H1 (cell line): ENCODE data around the gene YY1AP1. TPM values are rescaled to one million over a fixed set of nuclear protein-coding genes. Genes with fewer than 3 reads are reported as not detected.

Experiments
- CTCF ChIA-PET: fragments of 300-600 bp; sonication (Branson Sonifier 250); formaldehyde crosslinking; loops from one replicate; lab custom pipeline; 2021; ENCODE audit not compliant: partially characterized antibody; lab: Charles Lee
- POLR2A ChIA-PET: fragments of 300-600 bp; sonication (Branson Sonifier 250); formaldehyde crosslinking; loops from one replicate; lab custom pipeline; 2021; ENCODE audit warnings: inconsistent platforms; ENCODE audit not compliant: partially characterized antibody; lab: Charles Lee
- DNase-seq, 2 experiments: peaks; one replicate each; pipeline versions ENCODE4 v3.0.0 to v3.0.0-alpha.2; 2010 to 2022; ENCODE audit warnings: low spot score in 2 of 2, low read depth in 1 of 2, mixed read lengths in 1 of 2
- FAIRE-seq: peaks from 2 replicates; lab custom pipeline; 2011; peaks lifted over from hg19 to GRCh38; lab: Jason Lieb, UNC
- H2AFZ ChIP-seq: 2 replicates; pipeline ENCODE4 v1.8.1; 2012; ENCODE audit warnings: low read length, inconsistent platforms
- H2AK5ac ChIP-seq: 2 replicates; pipeline ENCODE4 v1.6.1; 2013; ENCODE audit warnings: low read depth, low read length
- H2BK120ac ChIP-seq: replicated peaks from 2 replicates; pipeline ENCODE3; 2013; ENCODE audit warnings: low read depth, low read length, inconsistent platforms
- H2BK12ac ChIP-seq: 2 replicates; pipeline ENCODE4 v1.6.1; 2013; ENCODE audit warnings: low read depth, low read length
- H2BK15ac ChIP-seq: 2 replicates; pipeline ENCODE4 v1.6.1; 2013; ENCODE audit warnings: low read length
- H2BK20ac ChIP-seq: 2 replicates; pipeline ENCODE4 v1.6.1; 2013; ENCODE audit warnings: low read length
- H2BK5ac ChIP-seq: 2 replicates; pipeline ENCODE4 v1.6.1; 2013; ENCODE audit warnings: low read depth, low read length
- H3K14ac ChIP-seq: 2 replicates; pipeline ENCODE4 v1.6.1; 2013; ENCODE audit warnings: inconsistent platforms; ENCODE audit not compliant: insufficient read length
- H3K18ac ChIP-seq: 2 replicates; pipeline ENCODE4 v1.6.1; 2013; ENCODE audit warnings: low read length; ENCODE audit errors: extremely low read depth
- H3K23ac ChIP-seq: 2 replicates; pipeline ENCODE4 v1.6.1; 2013; ENCODE audit warnings: inconsistent platforms; ENCODE audit not compliant: insufficient read length
- H3K23me2 ChIP-seq: 2 replicates; pipeline ENCODE4 v1.6.1; 2013; ENCODE audit warnings: low read depth, low read length
- H3K27ac ChIP-seq: 2 replicates; pipeline ENCODE4 v1.6.1; 2011; ENCODE audit warnings: low read depth, low read length, inconsistent platforms
- H3K27me3 ChIP-seq, 4 experiments: replicated peaks in 1 of 4; 1 replicate in 1 of 4; 2 replicates in 3 of 4; pipeline versions ENCODE4 v1.6.1 to v1.8.1; 2011 to 2013; ENCODE audit warnings: low read length in 3 of 4, mild to moderate bottlenecking in 3 of 4, inconsistent platforms in 2 of 4, mixed read lengths in 2 of 4, moderate library complexity in 1 of 4; ENCODE audit not compliant: control insufficient read depth in 3 of 4, insufficient read depth in 3 of 4; ENCODE audit errors: extremely low read depth in 1 of 4
- H3K36me3 ChIP-seq, 4 experiments: 2 replicates each; pipeline versions ENCODE4 v1.6.1 to v1.8.1; 2011 to 2013; ENCODE audit warnings: mild to moderate bottlenecking in 4 of 4, low read length in 3 of 4, moderate library complexity in 2 of 4, control low read depth in 1 of 4, inconsistent platforms in 1 of 4; ENCODE audit not compliant: insufficient read depth in 4 of 4, control insufficient read depth in 2 of 4
- H3K4ac ChIP-seq: replicated peaks from 2 replicates; pipeline ENCODE3; 2013; ENCODE audit warnings: low read length, low read depth, mixed read lengths, inconsistent platforms; ENCODE audit not compliant: insufficient read length
- H3K4me1 ChIP-seq, 4 experiments: replicated peaks in 1 of 4; 1 replicate in 1 of 4; 2 replicates in 3 of 4; pipeline versions ENCODE4 v1.6.1 to v1.8.1; 2011 to 2013; ENCODE audit warnings: low read length in 3 of 4, inconsistent platforms in 2 of 4, mixed read lengths in 1 of 4; ENCODE audit not compliant: insufficient read depth in 4 of 4, control insufficient read depth in 3 of 4
- H3K4me2 ChIP-seq, 2 experiments: 2 replicates each; pipeline versions ENCODE4 v1.6.1 to v1.8.1; 2011 to 2013; ENCODE audit warnings: low read depth in 2 of 2, low read length in 2 of 2, control low read depth in 1 of 2, inconsistent platforms in 1 of 2, mild to moderate bottlenecking in 1 of 2; ENCODE audit not compliant: insufficient read depth in 1 of 2
- H3K4me3 ChIP-seq, 4 experiments: fragments of 200-600, 300-600 bp in 1 of 4; sonication (generic), shearing (Covaris generic), sonication (Bioruptor Twin) in 1 of 4; 2 replicates each; pipeline versions ENCODE4 v1.5.1 to v1.8.1; 2011 to 2016; ENCODE audit warnings: low read length in 4 of 4, low read depth in 3 of 4, control low read depth in 2 of 4, inconsistent platforms in 2 of 4, mild to moderate bottlenecking in 2 of 4, mixed read lengths in 1 of 4, moderate library complexity in 1 of 4; ENCODE audit not compliant: insufficient read depth in 2 of 4; ENCODE audit errors: extremely low read depth in 1 of 4
- H3K56ac ChIP-seq: replicated peaks from 2 replicates; pipeline ENCODE3; 2013; ENCODE audit warnings: low read depth, mild to moderate bottlenecking, mixed read lengths, low read length, inconsistent platforms; ENCODE audit not compliant: insufficient read length
- H3K79me1 ChIP-seq: 2 replicates; pipeline ENCODE4 v1.6.1; 2013; ENCODE audit warnings: low read depth, low read length, control low read depth
- H3K79me2 ChIP-seq, 2 experiments: 2 replicates each; pipeline versions ENCODE4 v1.6.1 to v1.8.1; 2012 to 2013; ENCODE audit warnings: low read length in 2 of 2, mild to moderate bottlenecking in 2 of 2, inconsistent platforms in 1 of 2; ENCODE audit not compliant: insufficient read depth in 2 of 2, control insufficient read depth in 1 of 2
- H3K9ac ChIP-seq, 4 experiments: replicated peaks in 1 of 4; 1 replicate in 1 of 4; 2 replicates in 3 of 4; pipeline versions ENCODE4 v1.6.1 to v1.8.1; 2011 to 2013; ENCODE audit warnings: low read depth in 3 of 4, low read length in 3 of 4, control low read depth in 2 of 4, mild to moderate bottlenecking in 2 of 4, moderate library complexity in 2 of 4, inconsistent platforms in 1 of 4; ENCODE audit errors: extremely low read depth in 1 of 4
- H3K9me3 ChIP-seq, 2 experiments: 2 replicates each; pipeline versions ENCODE4 v1.6.1 to v1.8.1; 2012 to 2013; ENCODE audit warnings: mild to moderate bottlenecking in 2 of 2, moderate library complexity in 2 of 2, control low read depth in 1 of 2, inconsistent platforms in 1 of 2, low read depth in 1 of 2, low read length in 1 of 2, mixed read lengths in 1 of 2; ENCODE audit not compliant: insufficient read depth in 2 of 2
- H4K20me1 ChIP-seq, 2 experiments: replicated peaks in 1 of 2; 2 replicates each; pipeline versions ENCODE3 to v1.8.1; 2011 to 2013; ENCODE audit warnings: inconsistent platforms in 2 of 2, low read length in 2 of 2, mild to moderate bottlenecking in 1 of 2; ENCODE audit not compliant: insufficient read depth in 2 of 2, control insufficient read depth in 1 of 2
- H4K5ac ChIP-seq: 2 replicates; pipeline ENCODE4 v1.6.1; 2013; ENCODE audit warnings: low read length, low read depth, mixed read lengths, inconsistent platforms; ENCODE audit not compliant: insufficient read length
- H4K8ac ChIP-seq: 2 replicates; pipeline ENCODE4 v1.8.0; 2013; ENCODE audit warnings: mild to moderate bottlenecking, moderate library complexity, low read length, inconsistent platforms; ENCODE audit not compliant: insufficient read depth; ENCODE audit errors: extremely low read depth
- H4K91ac ChIP-seq: replicated peaks from 2 replicates; pipeline ENCODE3; 2013; ENCODE audit warnings: low read length, mixed read lengths, inconsistent platforms; ENCODE audit not compliant: insufficient read length
- BACH1 ChIP-seq: IDR thresholded peaks from 2 replicates; pipeline ENCODE4 v1.6.1; 2012; ENCODE audit warnings: low read length, improper control_type of control experiment
- BCL11A ChIP-seq, 2 experiments: IDR thresholded peaks; one replicate each; pipeline ENCODE4 v1.6.1; 2011; ENCODE audit warnings: low read depth in 2 of 2, low read length in 2 of 2, mild to moderate bottlenecking in 2 of 2
- EP300 ChIP-seq, 2 experiments: IDR thresholded peaks; 1 replicate in 1 of 2; 2 replicates in 1 of 2; pipeline ENCODE4 v1.6.1; 2011 to 2012; ENCODE audit warnings: low read depth in 2 of 2, low read length in 2 of 2, mild to moderate bottlenecking in 2 of 2, borderline replicate concordance in 1 of 2, inconsistent platforms in 1 of 2, moderate library complexity in 1 of 2
- JUN ChIP-seq: IDR thresholded peaks from 2 replicates; pipeline ENCODE4 v1.6.1; 2011; ENCODE audit warnings: low read depth, mild to moderate bottlenecking, improper control_type of control experiment, low read length
- RNF2 ChIP-seq: fragments of 200-900, 300-1000 bp; sonication (generic); IDR thresholded peaks from 2 replicates; pipeline ENCODE4 v1.7.1; 2016; ENCODE audit warnings: borderline replicate concordance, low read depth, mild to moderate bottlenecking, antibody characterized with exemption, low read length; ENCODE audit not compliant: poor library complexity, severe bottlenecking; ENCODE audit errors: missing control alignments
- WGBS, 2 experiments: shearing (Covaris generic) in 1 of 2; methylation state at CpG; one replicate each; pipeline versions ENCODE4 v1.1.6 to v1.1.7; 2013 to 2015; ENCODE audit warnings: low lambda C conversion rate in 2 of 2, mixed read lengths in 2 of 2, inconsistent platforms in 1 of 2, low coverage in 1 of 2, missing lambda C conversion rate in 1 of 2; ENCODE audit not compliant: insufficient replicate concordance in 2 of 2, insufficient coverage in 1 of 2, insufficient read length in 1 of 2; ENCODE audit errors: extremely low coverage in 1 of 2, missing lambda C conversion rate in 1 of 2; 5-methylcytosine and 5-hydroxymethylcytosine counted together
- polyA plus RNA-seq, 7 experiments: library from polyadenylated mRNA; depleted of rRNA in 3 of 7; stranded (reverse) in 5 of 7; unstranded in 2 of 7; fragments of >200 nt in 5 of 7; fragments of 200-250 nt in 2 of 7; gene quantifications; 1 replicate in 5 of 7; 2 replicates in 1 of 7; 4 replicates in 1 of 7; pipeline versions ENCODE4 v1.2.1 to v1.2.3, GENCODE V29; 2011 to 2013; ENCODE audit warnings: missing spikeins in 2 of 7, mixed read lengths in 2 of 7
- total RNA-seq: library from RNA; stranded (reverse); fragmentation: NEBNext Ultra II Directional; extraction: Animal tissue kit (Norgen Biotek cat#: 25700); gene quantifications from 2 replicates; pipeline ENCODE4 v1.2.1, GENCODE V29; 2021
- TF ChIP-seq, protein P1 (sequence below): IDR thresholded peaks from 2 replicates; pipeline ENCODE4 v1.6.1; 2012; ENCODE audit warnings: low read length, inconsistent platforms
- TF ChIP-seq, protein P2 (sequence below), 3 experiments: IDR thresholded peaks; 1 replicate in 2 of 3; 2 replicates in 1 of 3; pipeline versions ENCODE4 v1.5.1 to v1.6.1; 2011; ENCODE audit warnings: low read length in 3 of 3, mild to moderate bottlenecking in 3 of 3, inconsistent platforms in 2 of 3, low read depth in 1 of 3, moderate library complexity in 1 of 3; ENCODE audit not compliant: insufficient read depth in 1 of 3; ENCODE audit errors: control extremely low read depth in 1 of 3

The YY1AP1 gene
- total and polyA plus RNA-seq, 2 of the 8 experiments (the other 6 are each of a cell fraction or from before 2014, with no cell fraction given): 44.2 to 48.6 TPM

DNA sequence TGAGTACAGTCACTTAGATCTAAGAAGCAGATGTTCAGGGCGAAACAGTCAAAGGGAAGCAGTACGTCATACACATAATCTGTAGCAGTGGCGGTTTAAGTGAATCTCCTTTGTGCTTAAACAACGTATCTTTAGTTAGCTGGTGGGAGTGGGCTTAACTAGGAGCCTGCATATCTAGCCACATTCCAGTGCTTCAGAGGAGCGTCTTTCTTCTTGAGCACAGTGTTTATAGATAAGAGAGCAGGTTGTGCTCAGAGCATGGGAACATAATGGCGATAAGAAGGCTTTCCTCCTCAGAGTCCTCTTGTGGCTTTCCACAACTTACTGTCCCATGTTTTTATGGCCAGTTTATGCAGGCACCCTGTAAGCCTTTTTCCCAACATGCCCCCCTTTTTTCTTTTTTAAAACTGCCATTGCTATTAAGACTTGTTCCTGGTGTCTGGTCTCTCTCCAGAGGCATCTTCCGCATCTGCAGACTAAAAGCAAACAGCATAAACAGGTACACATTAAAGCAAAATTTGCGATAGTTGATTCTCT, 3.5 kb upstream of the YY1AP1 start:
- Histone ChIP-seq H2BK120ac (no peak overlapping the region), H4K5ac (no peak overlapping the region), H3K4ac (no peak overlapping the region), H3K36me3 (peaks cover 0 to 30% (median 8%) of the 10 kb centered on the region in 4 experiments; a peak in 3 of 8 replicates), H2AFZ (no peak overlapping the region), H3K9ac (no peak overlapping the region), H3K27ac (no peak overlapping the region), H2BK12ac (no peak overlapping the region), H2AK5ac (no peak overlapping the region), H3K18ac (no peak overlapping the region), H3K56ac (no peak overlapping the region), H4K8ac (no peak overlapping the region), H3K4me1 (peaks cover 0 to 7% (median 1%) of the 10 kb centered on the region in 4 experiments; a peak in 2 of 7 replicates), H2BK20ac (no peak overlapping the region), H3K9me3 (peaks cover 3% of the 10 kb centered on the region in 2 experiments; a peak in 3 of 4 replicates), H3K23me2 (peaks cover 4% of the 10 kb centered on the region; the same call in 1 of the 2 replicates), H3K79me1 (peaks cover 5% of the 10 kb centered on the region), H4K91ac (no peak overlapping the region), H3K27me3 (no peaks in the 10 kb centered on the region), H3K79me2 (peaks cover 8 to 83% of the 10 kb centered on the region in 2 experiments; a peak in 3 of 4 replicates), H2BK15ac (no peak overlapping the region), H2BK5ac (no peak overlapping the region), H3K23ac (no peak overlapping the region), H3K4me3 (no peak overlapping the region), H4K20me1 (no peaks in the 10 kb centered on the region), H3K4me2 (no peak overlapping the region), H3K14ac (no peak overlapping the region)
- 92% methylated on average over 8 of the region's 8 CpGs; no CpG with 5 or more reads in 1 of the 2 experiments for WGBS, 2 experiments
- ChIA-PET POLR2A (no interaction called here), CTCF (no interaction called here)
- DNase-seq (peak in 1 of 2 experiments; percentile 28), FAIRE-seq (no peak)
- TF ChIP-seq, protein P1, sequence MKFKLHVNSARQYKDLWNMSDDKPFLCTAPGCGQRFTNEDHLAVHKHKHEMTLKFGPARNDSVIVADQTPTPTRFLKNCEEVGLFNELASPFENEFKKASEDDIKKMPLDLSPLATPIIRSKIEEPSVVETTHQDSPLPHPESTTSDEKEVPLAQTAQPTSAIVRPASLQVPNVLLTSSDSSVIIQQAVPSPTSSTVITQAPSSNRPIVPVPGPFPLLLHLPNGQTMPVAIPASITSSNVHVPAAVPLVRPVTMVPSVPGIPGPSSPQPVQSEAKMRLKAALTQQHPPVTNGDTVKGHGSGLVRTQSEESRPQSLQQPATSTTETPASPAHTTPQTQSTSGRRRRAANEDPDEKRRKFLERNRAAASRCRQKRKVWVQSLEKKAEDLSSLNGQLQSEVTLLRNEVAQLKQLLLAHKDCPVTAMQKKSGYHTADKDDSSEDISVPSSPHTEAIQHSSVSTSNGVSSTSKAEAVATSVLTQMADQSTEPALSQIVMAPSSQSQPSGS: no peak
- no peak for TF ChIP-seq EP300 (IDR thresholded peaks at IDR 0.05; ENCODE audit: borderline replicate concordance in 1 of 2, low read depth in 2 of 2, low read length in 2 of 2)
- no peak for TF ChIP-seq RNF2
- TF ChIP-seq JUN: no peak
- TF ChIP-seq BCL11A (IDR thresholded peaks at IDR 0.05; ENCODE audit: low read depth in 2 of 2, low read length in 2 of 2): no peak
- TF ChIP-seq, protein P2, sequence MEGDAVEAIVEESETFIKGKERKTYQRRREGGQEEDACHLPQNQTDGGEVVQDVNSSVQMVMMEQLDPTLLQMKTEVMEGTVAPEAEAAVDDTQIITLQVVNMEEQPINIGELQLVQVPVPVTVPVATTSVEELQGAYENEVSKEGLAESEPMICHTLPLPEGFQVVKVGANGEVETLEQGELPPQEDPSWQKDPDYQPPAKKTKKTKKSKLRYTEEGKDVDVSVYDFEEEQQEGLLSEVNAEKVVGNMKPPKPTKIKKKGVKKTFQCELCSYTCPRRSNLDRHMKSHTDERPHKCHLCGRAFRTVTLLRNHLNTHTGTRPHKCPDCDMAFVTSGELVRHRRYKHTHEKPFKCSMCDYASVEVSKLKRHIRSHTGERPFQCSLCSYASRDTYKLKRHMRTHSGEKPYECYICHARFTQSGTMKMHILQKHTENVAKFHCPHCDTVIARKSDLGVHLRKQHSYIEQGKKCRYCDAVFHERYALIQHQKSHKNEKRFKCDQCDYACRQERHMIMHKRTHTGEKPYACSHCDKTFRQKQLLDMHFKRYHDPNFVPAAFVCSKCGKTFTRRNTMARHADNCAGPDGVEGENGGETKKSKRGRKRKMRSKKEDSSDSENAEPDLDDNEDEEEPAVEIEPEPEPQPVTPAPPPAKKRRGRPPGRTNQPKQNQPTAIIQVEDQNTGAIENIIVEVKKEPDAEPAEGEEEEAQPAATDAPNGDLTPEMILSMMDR (IDR thresholded peaks at IDR 0.05; ENCODE audit: control extremely low read depth in 1 of 3, insufficient read depth in 1 of 3, low read depth in 1 of 3, low read length in 3 of 3): no peak
- no peak for TF ChIP-seq BACH1
